ENCODE data around the gene WDR89.
"Not testable (repeated sequence)": the region's sequence is repeated elsewhere in the genome, so short reads cannot be mapped to it uniquely, and the experiment has no call there.

Gene WDR89

GRCh38 chr14:63603749-63604277, 37.9 kb downstream of the WDR89 start:
- no peak for DNase-seq (ENCODE audit: low read depth in 2 of 2, low spot score in 1 of 2)

- no peak for DNase-seq (ENCODE audit: low read depth in 2 of 2, low spot score in 1 of 2)
Observed at GRCh38 chr14:63598807-63599206, 42.9 kb downstream of the WDR89 start.

- DNase-seq (ENCODE audit: low read depth in 2 of 2, low spot score in 1 of 2): no peak
Observed at GRCh38 chr14:63596998-63597658, 44.5 kb downstream of the WDR89 start.

- no peak for DNase-seq (ENCODE audit: low read depth in 2 of 2, low spot score in 1 of 2)
Observed at GRCh38 chr14:63594455-63595372, 47.0 kb downstream of the WDR89 start.

GRCh38 chr14:63583046-63583445, 58.6 kb downstream of the WDR89 start:
- DNase-seq (ENCODE audit: low read depth in 2 of 2, low spot score in 1 of 2): not testable (repeated sequence)

GRCh38 chr14:63581491-63581890, 60.2 kb downstream of the WDR89 start:
- DNase-seq (ENCODE audit: low read depth in 2 of 2, low spot score in 1 of 2): no peak

GRCh38 chr14:63578300-63578699, 63.4 kb downstream of the WDR89 start:
- DNase-seq (ENCODE audit: low read depth in 2 of 2, low spot score in 1 of 2): no peak

GRCh38 chr14:63573581-63573980, 68.1 kb downstream of the WDR89 start:
- DNase-seq (ENCODE audit: low read depth in 2 of 2, low spot score in 1 of 2): no peak

GRCh38 chr14:63565448-63565847, 76.2 kb downstream of the WDR89 start:
- DNase-seq (ENCODE audit: low read depth in 2 of 2, low spot score in 1 of 2): no peak

GRCh38 chr14:63564318-63564717, 77.4 kb downstream of the WDR89 start:
- DNase-seq (ENCODE audit: low read depth in 2 of 2, low spot score in 1 of 2): no peak

- DNase-seq (ENCODE audit: low read depth in 2 of 2, low spot score in 1 of 2): no peak
Observed at GRCh38 chr14:63563370-63564026, 78.2 kb downstream of the WDR89 start.

- no peak for DNase-seq (ENCODE audit: low read depth in 2 of 2, low spot score in 1 of 2)
Observed at GRCh38 chr14:63562405-63562804, 79.3 kb downstream of the WDR89 start.

GRCh38 chr14:63555572-63555971, 86.1 kb downstream of the WDR89 start:
- DNase-seq (ENCODE audit: low read depth in 2 of 2, low spot score in 1 of 2): no peak

- DNase-seq (ENCODE audit: low read depth in 2 of 2, low spot score in 1 of 2): no peak
Observed at GRCh38 chr14:63551332-63551731, 90.3 kb downstream of the WDR89 start.

GRCh38 chr14:63547798-63548335, 93.8 kb downstream of the WDR89 start:
- no peak for DNase-seq (ENCODE audit: low read depth in 2 of 2, low spot score in 1 of 2)
